SK-N-SH treated with all-trans-retinoic acid at 6 μM for 48 hours (cell line): Measurements from ENCODE around the gene NARS2.
"Not testable (repeated sequence)": the region's sequence is repeated elsewhere in the genome, so short reads cannot be mapped to it uniquely, and the experiment has no call there.

ENCODE experiments used
- ATAC-seq: fragments of 200-7000 bp; cut with Tn5 transposase; 3 replicates; pipeline ENCODE4 v1.9.1; 2020; ENCODE audit warnings: mild to moderate bottlenecking, moderate library complexity
- ARNTL ChIP-seq: fragments of 450-650 bp; formaldehyde crosslinking; IDR thresholded peaks from 2 replicates; pipeline ENCODE4 v1.5.0; 2020; ENCODE audit warnings: low read depth, mild to moderate bottlenecking, moderate library complexity, borderline replicate concordance
- BACH2 ChIP-seq: fragments of 250-450 bp; sonication (Bioruptor Pico); IDR thresholded peaks from 2 replicates; pipeline ENCODE4 v1.9.0; 2021; ENCODE audit warnings: mild to moderate bottlenecking, borderline replicate concordance
- CSDC2 ChIP-seq: fragments of 250-450 bp; sonication (Bioruptor Pico); IDR thresholded peaks from 2 replicates; pipeline ENCODE4 v1.5.0; 2020; ENCODE audit warnings: mild to moderate bottlenecking, moderate library complexity
- GLIS3 ChIP-seq: fragments of 250-450 bp; sonication (Bioruptor Pico); IDR thresholded peaks from 2 replicates; pipeline ENCODE4 v1.5.0; 2020; ENCODE audit warnings: mild to moderate bottlenecking, moderate library complexity
- ISL1 ChIP-seq: fragments of 250-450 bp; sonication (Bioruptor Pico); IDR thresholded peaks from 2 replicates; pipeline ENCODE4 v2.1.2; 2022; ENCODE audit warnings: mild to moderate bottlenecking, moderate library complexity
- OSR1 ChIP-seq: fragments of 250-450 bp; sonication (Bioruptor Pico); IDR thresholded peaks from 2 replicates; pipeline ENCODE4 v1.8.0; 2022; ENCODE audit warnings: moderate library complexity, mild to moderate bottlenecking, inconsistent platforms
- PPARA ChIP-seq: fragments of 250-450 bp; sonication (Bioruptor Pico); IDR thresholded peaks from 2 replicates; pipeline ENCODE4 v1.5.0; 2020; ENCODE audit warnings: mild to moderate bottlenecking, borderline replicate concordance
- RARB ChIP-seq: fragments of 250-450 bp; sonication (Bioruptor Pico); IDR thresholded peaks from 2 replicates; pipeline ENCODE4 v1.8.0; 2021; ENCODE audit warnings: mild to moderate bottlenecking, moderate library complexity
- SNAI2 ChIP-seq: fragments of 250-450 bp; sonication (Bioruptor Pico); IDR thresholded peaks from 2 replicates; pipeline ENCODE4 v1.5.0; 2020; ENCODE audit warnings: mild to moderate bottlenecking, moderate library complexity
- ZFP30 ChIP-seq: fragments of 450-650 bp; formaldehyde crosslinking; IDR thresholded peaks from 2 replicates; pipeline ENCODE4 v1.5.0; 2022; ENCODE audit warnings: mild to moderate bottlenecking, moderate library complexity
- ZNF8 ChIP-seq: fragments of 450-650 bp; formaldehyde crosslinking; IDR thresholded peaks from 2 replicates; pipeline ENCODE4 v1.5.0; 2020; ENCODE audit warnings: mild to moderate bottlenecking, moderate library complexity
- TF ChIP-seq, protein P1 (sequence below): fragments of 250-450 bp; sonication (Bioruptor Pico); IDR thresholded peaks from 2 replicates; pipeline ENCODE4 v1.8.0; 2021; ENCODE audit warnings: low read depth, mild to moderate bottlenecking, moderate library complexity, borderline replicate concordance
- TF ChIP-seq, protein P2 (sequence below): fragments of 250-450 bp; sonication (Bioruptor Pico); IDR thresholded peaks from 2 replicates; pipeline ENCODE4 v1.5.1; 2020; ENCODE audit warnings: low read depth, mild to moderate bottlenecking, moderate library complexity
- TF ChIP-seq, protein P3 (sequence below): fragments of 250-450 bp; sonication (Bioruptor Pico); IDR thresholded peaks from 2 replicates; pipeline ENCODE4 v1.5.1; 2021; ENCODE audit warnings: mild to moderate bottlenecking, moderate library complexity
- TF ChIP-seq, protein P4 (sequence below): fragments of 250-450 bp; sonication (Bioruptor Pico); IDR thresholded peaks from 2 replicates; pipeline ENCODE4 v1.5.0; 2020; ENCODE audit warnings: mild to moderate bottlenecking, moderate library complexity

Gene NARS2

DNA sequence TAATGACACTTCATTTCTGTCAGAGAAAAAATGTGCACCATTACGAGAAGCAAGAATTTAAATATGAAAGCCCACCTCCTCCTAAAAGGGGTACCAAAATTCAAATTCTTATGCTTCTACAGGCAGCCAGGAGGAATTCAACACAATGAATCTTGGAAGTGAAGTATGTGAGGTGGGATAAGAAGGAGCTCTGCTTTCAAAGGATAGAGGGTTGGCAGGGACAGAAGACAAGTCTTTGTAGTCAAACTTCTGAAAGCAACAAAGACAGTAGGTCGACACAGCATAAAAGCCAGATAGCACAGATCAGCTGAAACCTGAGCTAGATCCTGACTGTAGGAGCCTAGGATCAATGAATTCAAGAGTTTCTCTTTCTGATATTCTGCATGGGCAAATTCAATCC is 17.4 kb downstream of the NARS2 start:
- no peak for ATAC-seq
- TF ChIP-seq, protein P1, sequence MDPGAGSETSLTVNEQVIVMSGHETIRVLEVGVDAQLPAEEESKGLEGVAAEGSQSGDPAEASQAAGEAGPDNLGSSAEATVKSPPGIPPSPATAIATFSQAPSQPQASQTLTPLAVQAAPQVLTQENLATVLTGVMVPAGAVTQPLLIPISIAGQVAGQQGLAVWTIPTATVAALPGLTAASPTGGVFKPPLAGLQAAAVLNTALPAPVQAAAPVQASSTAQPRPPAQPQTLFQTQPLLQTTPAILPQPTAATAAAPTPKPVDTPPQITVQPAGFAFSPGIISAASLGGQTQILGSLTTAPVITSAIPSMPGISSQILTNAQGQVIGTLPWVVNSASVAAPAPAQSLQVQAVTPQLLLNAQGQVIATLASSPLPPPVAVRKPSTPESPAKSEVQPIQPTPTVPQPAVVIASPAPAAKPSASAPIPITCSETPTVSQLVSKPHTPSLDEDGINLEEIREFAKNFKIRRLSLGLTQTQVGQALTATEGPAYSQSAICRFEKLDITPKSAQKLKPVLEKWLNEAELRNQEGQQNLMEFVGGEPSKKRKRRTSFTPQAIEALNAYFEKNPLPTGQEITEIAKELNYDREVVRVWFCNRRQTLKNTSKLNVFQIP (CRISPR knock-in tag), result no peak
- TF ChIP-seq, protein P2, sequence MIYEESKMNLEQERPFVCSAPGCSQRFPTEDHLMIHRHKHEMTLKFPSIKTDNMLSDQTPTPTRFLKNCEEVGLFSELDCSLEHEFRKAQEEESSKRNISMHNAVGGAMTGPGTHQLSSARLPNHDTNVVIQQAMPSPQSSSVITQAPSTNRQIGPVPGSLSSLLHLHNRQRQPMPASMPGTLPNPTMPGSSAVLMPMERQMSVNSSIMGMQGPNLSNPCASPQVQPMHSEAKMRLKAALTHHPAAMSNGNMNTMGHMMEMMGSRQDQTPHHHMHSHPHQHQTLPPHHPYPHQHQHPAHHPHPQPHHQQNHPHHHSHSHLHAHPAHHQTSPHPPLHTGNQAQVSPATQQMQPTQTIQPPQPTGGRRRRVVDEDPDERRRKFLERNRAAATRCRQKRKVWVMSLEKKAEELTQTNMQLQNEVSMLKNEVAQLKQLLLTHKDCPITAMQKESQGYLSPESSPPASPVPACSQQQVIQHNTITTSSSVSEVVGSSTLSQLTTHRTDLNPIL, result no peak
- TF ChIP-seq PPARA (CRISPR knock-in tag) (no peak), RARB (CRISPR knock-in tag) (no peak), ARNTL (CRISPR knock-in tag) (no peak), ZNF8 (CRISPR knock-in tag) (no peak), CSDC2 (CRISPR knock-in tag) (no peak)

DNA sequence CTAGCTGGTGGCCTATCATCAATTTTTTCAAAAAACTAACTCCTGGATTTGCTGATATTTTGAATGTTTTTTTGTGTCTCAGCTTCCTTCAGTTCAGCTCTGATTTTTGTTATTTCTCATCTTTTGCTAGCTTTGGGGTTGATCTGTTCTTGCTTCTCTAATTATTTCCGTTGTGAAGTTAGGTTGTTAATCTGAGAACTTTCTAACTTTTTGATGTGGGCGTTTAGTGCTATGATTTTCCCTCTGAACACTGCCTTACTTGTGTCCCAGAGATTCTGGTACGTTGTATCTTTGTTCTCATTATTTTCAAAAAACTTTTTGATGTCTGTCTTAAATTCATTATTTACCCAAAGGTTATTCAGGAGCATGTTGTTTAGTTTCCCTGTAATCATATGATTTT is 19.1 kb downstream of the NARS2 start:
- no peak for ATAC-seq
- no peak for TF ChIP-seq ARNTL (CRISPR knock-in tag)
- no peak for TF ChIP-seq RARB (CRISPR knock-in tag)
- TF ChIP-seq, protein P1 (CRISPR knock-in tag), result no peak
- no peak for TF ChIP-seq BACH2 (CRISPR knock-in tag)
- TF ChIP-seq GLIS3 (CRISPR knock-in tag), result no peak

DNA sequence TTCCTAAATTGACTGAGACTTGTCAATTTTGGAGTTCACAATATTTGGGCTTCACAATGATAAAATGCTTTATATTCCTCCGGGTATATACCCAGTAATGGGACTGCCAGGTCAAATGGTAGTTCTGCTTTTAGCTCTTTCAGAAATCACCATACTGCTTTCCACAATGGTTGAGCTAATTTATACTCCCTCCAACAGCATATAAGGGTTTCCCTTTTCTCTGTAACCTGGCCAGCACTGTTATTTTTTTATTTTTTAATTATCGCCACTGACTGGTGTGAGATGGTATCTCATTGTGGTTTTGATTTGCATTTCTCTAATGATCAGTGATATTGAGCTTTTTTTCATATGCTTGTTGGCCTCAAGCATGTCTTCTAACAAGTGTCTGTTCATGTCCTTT is 21.8 kb downstream of the NARS2 start:
- TF ChIP-seq RARB (CRISPR knock-in tag) (no peak), ISL1 (CRISPR knock-in tag) (no peak), SNAI2 (CRISPR knock-in tag) (no peak), OSR1 (no peak), ARNTL (CRISPR knock-in tag) (no peak), ZFP30 (CRISPR knock-in tag) (no peak)
- TF ChIP-seq, protein P3, sequence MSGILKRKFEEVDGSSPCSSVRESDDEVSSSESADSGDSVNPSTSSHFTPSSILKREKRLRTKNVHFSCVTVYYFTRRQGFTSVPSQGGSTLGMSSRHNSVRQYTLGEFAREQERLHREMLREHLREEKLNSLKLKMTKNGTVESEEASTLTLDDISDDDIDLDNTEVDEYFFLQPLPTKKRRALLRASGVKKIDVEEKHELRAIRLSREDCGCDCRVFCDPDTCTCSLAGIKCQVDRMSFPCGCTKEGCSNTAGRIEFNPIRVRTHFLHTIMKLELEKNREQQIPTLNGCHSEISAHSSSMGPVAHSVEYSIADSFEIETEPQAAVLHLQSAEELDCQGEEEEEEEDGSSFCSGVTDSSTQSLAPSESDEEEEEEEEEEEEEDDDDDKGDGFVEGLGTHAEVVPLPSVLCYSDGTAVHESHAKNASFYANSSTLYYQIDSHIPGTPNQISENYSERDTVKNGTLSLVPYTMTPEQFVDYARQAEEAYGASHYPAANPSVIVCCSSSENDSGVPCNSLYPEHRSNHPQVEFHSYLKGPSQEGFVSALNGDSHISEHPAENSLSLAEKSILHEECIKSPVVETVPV (CRISPR knock-in tag), result no peak
- TF ChIP-seq, protein P1 (CRISPR knock-in tag), result no peak
- TF ChIP-seq, protein P2, result no peak
- TF ChIP-seq, protein P4, sequence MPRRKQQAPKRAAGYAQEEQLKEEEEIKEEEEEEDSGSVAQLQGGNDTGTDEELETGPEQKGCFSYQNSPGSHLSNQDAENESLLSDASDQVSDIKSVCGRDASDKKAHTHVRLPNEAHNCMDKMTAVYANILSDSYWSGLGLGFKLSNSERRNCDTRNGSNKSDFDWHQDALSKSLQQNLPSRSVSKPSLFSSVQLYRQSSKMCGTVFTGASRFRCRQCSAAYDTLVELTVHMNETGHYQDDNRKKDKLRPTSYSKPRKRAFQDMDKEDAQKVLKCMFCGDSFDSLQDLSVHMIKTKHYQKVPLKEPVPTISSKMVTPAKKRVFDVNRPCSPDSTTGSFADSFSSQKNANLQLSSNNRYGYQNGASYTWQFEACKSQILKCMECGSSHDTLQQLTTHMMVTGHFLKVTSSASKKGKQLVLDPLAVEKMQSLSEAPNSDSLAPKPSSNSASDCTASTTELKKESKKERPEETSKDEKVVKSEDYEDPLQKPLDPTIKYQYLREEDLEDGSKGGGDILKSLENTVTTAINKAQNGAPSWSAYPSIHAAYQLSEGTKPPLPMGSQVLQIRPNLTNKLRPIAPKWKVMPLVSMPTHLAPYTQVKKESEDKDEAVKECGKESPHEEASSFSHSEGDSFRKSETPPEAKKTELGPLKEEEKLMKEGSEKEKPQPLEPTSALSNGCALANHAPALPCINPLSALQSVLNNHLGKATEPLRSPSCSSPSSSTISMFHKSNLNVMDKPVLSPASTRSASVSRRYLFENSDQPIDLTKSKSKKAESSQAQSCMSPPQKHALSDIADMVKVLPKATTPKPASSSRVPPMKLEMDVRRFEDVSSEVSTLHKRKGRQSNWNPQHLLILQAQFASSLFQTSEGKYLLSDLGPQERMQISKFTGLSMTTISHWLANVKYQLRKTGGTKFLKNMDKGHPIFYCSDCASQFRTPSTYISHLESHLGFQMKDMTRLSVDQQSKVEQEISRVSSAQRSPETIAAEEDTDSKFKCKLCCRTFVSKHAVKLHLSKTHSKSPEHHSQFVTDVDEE (CRISPR knock-in tag), result no peak
- TF ChIP-seq, all 23 proteins: peak for 0
- no peak for ATAC-seq

DNA sequence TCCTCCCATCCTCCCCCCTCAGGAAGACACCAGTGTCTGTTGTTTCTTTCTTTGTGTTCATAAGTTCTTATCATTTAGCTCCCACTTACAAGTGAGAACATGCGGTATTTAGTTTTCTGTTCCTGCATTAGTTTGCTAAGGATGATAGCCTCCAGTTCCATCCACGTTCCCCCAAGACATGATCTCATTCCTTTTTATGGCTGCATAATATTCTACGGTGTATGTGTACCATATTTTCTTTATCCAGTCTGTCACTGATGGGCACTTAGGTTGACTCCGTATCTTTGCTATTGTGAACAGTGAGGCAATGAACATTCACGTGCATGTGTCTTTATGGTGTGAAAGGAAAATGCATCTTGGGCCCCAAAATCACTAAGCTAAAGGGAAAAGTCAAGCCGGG is 22.5 kb downstream of the NARS2 start:
- ATAC-seq, result not testable (repeated sequence)
